ENCODE measurements around the gene PMEPA1.

PMEPA1 gene

DNA sequence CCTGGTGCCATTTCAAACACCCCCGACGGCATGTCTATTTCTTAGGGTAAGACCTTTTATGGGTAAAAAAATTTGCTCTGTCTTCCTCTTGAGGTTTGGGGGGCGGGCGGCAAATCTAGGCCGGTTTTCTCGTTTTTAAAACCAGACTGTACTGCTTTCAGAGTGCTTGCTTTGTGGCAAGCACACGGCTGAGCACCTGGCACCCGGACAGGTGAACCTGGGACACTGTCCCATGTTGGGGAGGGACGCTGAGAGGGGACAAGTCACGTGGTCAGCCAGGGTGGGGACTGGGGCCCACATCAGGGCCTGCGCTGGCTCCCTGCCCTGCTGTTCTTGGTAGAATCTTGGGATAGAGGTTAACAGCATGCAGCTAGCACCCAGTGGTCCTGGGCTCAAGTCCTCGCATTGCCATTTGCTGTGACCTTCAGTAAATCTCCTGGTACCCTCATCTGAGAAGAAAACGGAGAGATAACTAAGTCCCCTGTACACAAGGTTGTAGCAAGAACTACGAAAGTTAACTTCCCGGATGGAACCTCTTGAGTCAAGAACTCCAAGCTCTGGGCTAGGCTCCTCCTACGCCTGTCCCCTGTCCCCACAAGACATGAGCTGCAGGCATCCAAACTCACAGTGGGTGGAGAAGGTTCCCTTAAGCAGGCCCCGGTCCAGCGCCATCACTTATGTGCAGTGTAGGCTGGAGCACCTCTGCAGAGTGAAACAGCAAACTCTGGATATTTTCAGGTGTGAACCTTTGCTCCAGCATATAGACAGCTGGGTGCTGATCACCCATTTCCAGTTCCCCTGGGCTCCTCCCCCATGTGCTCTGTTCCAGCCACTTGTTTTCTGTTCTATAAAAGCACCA lies 41.7 kb downstream of the PMEPA1 start:
- CTCF ChIA-PET = no interaction called here
- DNase-seq (ENCODE audit: extremely low spot score) = no peak
- TF ChIP-seq L3MBTL2 (conservative IDR thresholded peaks at IDR 0.05) (no peak), ELF4 (IDR thresholded peaks at IDR 0.05) (no peak)
- POLR2A ChIA-PET = no interaction called here

DNA sequence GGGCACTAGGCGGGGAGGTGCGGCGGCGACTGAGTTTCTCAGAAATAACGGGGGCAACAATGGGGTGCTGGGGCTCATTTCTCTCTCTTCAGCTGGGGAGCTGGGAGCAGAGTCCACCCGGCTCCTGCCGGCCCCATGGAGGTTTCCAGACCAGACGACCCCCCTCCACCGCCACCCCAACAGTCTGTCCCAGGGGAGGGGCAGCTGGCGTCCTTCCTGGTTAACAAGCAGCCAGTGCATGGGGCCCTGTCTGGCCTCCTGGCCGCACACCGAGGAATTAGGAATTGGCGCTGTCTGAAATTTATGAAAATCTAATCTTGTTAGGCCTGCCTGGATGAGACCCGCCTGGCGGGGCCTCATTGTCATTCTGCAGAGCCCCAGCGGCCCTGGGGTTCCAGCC lies 42.4 kb downstream of the PMEPA1 start:
- TF ChIP-seq FOXM1 (IDR thresholded peaks at IDR 0.05; ENCODE audit: borderline replicate concordance) (no peak), LEF1 (IDR thresholded peaks at IDR 0.05; ENCODE audit: borderline replicate concordance) (no peak), BHLHE40 (IDR thresholded peaks at IDR 0.05; ENCODE audit: borderline replicate concordance) (no peak), SP1 (IDR thresholded peaks at IDR 0.05) (no peak)
- TF ChIP-seq, protein P1, sequence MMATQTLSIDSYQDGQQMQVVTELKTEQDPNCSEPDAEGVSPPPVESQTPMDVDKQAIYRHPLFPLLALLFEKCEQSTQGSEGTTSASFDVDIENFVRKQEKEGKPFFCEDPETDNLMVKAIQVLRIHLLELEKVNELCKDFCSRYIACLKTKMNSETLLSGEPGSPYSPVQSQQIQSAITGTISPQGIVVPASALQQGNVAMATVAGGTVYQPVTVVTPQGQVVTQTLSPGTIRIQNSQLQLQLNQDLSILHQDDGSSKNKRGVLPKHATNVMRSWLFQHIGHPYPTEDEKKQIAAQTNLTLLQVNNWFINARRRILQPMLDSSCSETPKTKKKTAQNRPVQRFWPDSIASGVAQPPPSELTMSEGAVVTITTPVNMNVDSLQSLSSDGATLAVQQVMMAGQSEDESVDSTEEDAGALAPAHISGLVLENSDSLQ (IDR thresholded peaks at IDR 0.05) = no peak
- DNase-seq (ENCODE audit: extremely low spot score) = no peak
- POLR2A ChIA-PET = no interaction called here
- CTCF ChIA-PET = no interaction called here

DNA sequence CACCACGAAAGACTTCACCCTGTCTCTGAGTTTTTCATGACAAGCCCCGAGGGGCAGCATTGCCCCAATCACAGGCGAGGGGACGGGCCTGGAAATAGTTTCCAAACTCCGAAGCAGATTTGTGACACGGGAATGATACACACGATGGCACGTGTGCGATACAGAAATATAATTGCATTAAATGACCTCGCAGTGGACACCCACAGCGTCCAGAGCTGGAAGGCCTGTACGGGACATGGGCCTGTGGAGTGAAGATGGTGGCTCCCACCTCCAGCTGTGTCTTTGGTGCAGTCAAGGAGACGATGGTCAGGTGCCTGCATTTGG lies 43.0 kb downstream of the PMEPA1 start:
- DNase-seq (ENCODE audit: extremely low spot score) = no peak
- no peak for TF ChIP-seq CTBP1 (IDR thresholded peaks at IDR 0.05; ENCODE audit: borderline replicate concordance)
- TF ChIP-seq ZNF384 (IDR thresholded peaks at IDR 0.05) = no peak
- no peak for TF ChIP-seq TARDBP (IDR thresholded peaks at IDR 0.05)
- no peak for TF ChIP-seq SP1 (IDR thresholded peaks at IDR 0.05)
- TF ChIP-seq, protein P1 (IDR thresholded peaks at IDR 0.05) = no peak
- TF ChIP-seq ELF4 (IDR thresholded peaks at IDR 0.05) = no peak
- POLR2A ChIA-PET = no interaction called here
- CTCF ChIA-PET = no interaction called here

DNA sequence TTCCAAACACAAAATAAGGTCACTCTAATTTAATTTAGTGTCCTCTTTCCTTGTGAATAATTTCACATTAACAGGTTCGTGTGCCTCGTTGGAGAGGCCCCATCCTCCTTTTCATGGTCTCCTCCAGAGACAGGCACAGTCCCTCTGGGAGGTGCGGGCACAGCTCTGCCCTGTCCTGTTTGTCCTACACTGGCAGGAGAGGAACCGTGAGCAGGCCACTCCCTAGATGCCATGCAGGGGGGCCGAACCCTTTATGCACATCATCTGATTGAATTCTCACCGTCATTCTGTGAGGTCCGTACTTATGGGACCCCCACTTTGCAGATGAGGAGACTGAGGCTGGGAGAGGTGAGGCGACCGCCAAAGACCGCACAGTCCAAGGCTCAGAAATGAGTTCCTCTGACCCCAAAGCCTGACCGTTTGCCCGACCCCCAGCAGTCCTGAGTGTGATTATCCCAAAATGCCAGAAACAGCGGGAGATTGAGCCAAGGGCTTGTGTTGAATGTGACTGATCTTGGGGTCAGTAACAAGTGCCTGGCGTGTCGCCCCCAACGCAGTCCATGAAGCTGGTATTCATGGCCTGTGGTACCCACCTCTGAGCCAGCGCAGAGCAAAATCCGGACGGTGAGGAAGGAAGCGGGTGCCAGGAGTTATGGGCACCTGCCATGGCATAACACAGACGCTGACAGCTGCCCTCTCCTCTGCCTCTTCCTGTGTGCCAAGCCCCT lies 43.5 kb downstream of the PMEPA1 start:
- TF ChIP-seq FOXK2 (IDR thresholded peaks at IDR 0.05) (no peak), L3MBTL2 (conservative IDR thresholded peaks at IDR 0.05) (no peak), FOXA1 (IDR thresholded peaks at IDR 0.05) (no peak), TARDBP (IDR thresholded peaks at IDR 0.05) (no peak), ELF4 (IDR thresholded peaks at IDR 0.05) (no peak), ARNT (IDR thresholded peaks at IDR 0.05) (no peak), CTBP1 (IDR thresholded peaks at IDR 0.05; ENCODE audit: borderline replicate concordance) (no peak), HDGF (IDR thresholded peaks at IDR 0.05; ENCODE audit: borderline replicate concordance) (no peak), SUZ12 (IDR thresholded peaks at IDR 0.05) (no peak), FOXM1 (IDR thresholded peaks at IDR 0.05; ENCODE audit: borderline replicate concordance) (no peak), SP1 (IDR thresholded peaks at IDR 0.05) (no peak), ZNF384 (IDR thresholded peaks at IDR 0.05) (no peak), BHLHE40 (IDR thresholded peaks at IDR 0.05; ENCODE audit: borderline replicate concordance) (no peak), LEF1 (IDR thresholded peaks at IDR 0.05; ENCODE audit: borderline replicate concordance) (no peak), NFRKB (IDR thresholded peaks at IDR 0.05) (no peak)
- TF ChIP-seq, protein P1 (IDR thresholded peaks at IDR 0.05) = no peak
- ChIA-PET CTCF (no interaction called here), POLR2A (no interaction called here)
- DNase-seq (ENCODE audit: extremely low spot score) = no peak

DNA sequence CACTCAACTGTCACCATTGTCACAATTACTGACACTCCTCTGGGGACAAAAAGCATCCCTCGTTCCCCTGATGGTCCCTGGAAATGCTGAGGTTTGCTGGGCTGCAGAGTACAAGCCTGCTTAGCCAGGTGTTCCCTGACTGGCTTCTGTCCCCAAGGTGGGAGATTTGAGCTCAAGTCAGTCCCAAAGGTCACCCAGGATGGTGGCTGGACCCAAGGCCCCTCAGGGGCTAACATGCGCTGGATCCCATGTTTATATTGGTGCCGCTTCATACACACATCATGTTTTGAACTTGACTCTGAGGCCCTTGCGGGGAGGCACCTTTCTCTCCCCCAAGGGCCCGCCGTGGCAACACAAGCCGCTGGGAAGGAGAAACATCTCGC lies 44.2 kb downstream of the PMEPA1 start:
- POLR2A ChIA-PET = no interaction called here
- CTCF ChIA-PET = interaction anchor here (0.6 kb wide), 1 partner anchor 18 kb away, joined by 3 read pairs; no protein-coding TSS in a partner anchor
- no peak for DNase-seq (ENCODE audit: extremely low spot score)
- no peak for TF ChIP-seq ELF4 (IDR thresholded peaks at IDR 0.05)
- TF ChIP-seq FOXA1 (IDR thresholded peaks at IDR 0.05) = no peak

DNA sequence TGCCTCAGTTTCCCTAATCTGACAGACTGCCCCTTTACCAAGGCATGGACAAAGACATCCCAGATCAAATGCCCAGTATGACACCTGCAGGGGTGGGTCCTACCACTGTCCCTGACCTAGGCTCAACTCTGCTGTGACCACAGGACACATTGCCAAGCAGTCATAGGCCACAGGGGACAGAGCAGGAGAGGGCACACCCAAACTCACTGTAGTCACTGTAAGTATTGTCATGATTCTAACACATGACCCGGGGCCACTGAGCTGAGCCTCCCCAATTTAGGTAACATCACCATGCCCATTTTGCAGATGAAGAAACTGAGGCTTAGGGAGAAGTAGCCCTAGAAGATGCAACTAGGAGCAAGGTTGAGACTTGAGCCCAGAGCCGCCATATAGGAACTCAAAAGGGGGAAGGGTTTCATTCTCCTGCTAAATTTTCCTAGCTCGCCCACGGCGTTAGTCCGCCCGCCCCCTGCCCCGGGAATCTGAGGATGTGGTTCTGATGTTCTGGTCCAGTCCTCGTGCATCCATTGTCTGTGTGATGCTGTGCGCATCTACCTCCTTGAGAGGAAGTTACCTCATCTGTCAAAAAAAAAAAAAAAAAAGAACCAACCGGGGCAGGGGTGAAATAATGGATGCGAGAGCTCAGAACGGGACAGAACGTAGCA lies 44.8 kb downstream of the PMEPA1 start:
- no peak for DNase-seq (ENCODE audit: extremely low spot score)
- TF ChIP-seq ZNF384 (IDR thresholded peaks at IDR 0.05) (no peak), SP1 (IDR thresholded peaks at IDR 0.05) (no peak), HDGF (IDR thresholded peaks at IDR 0.05; ENCODE audit: borderline replicate concordance) (no peak), CTBP1 (IDR thresholded peaks at IDR 0.05; ENCODE audit: borderline replicate concordance) (no peak)
- TF ChIP-seq, protein P1 (IDR thresholded peaks at IDR 0.05) = no peak
- ChIA-PET CTCF (interaction anchor here (0.6 kb wide), 1 partner anchor 17 kb away, joined by 3 read pairs; no protein-coding TSS in a partner anchor), POLR2A (no interaction called here)

Measured in HEK293T (cell line).